GM10847 (cell line): Measurements from ENCODE around the gene OR1E2.

ENCODE experiments used
- POLR2A ChIP-seq: IDR thresholded peaks from 2 replicates; pipeline ENCODE4 v1.6.1; 2011; ENCODE audit not compliant: insufficient read length; ENCODE audit errors: extremely low read depth

Gene OR1E2, protein sequence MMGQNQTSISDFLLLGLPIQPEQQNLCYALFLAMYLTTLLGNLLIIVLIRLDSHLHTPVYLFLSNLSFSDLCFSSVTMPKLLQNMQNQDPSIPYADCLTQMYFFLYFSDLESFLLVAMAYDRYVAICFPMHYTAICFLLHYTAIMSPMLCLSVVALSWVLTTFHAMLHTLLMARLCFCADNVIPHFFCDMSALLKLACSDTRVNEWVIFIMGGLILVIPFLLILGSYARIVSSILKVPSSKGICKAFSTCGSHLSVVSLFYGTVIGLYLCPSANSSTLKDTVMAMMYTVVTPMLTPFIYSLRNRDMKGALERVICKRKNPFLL

GRCh38 chr17:3433741-3434140 is at the start of gene OR1E2:
TSS of gene OR1E2 (minus strand) at chr17:3433841. CDS start at chr17:3433841, 0 bp downstream.
- TF ChIP-seq POLR2A, result no peak

- no peak for TF ChIP-seq POLR2A
These were observed 49.2 kb upstream of the OR1E2 start for GRCh38 chr17:3482852-3483251.

DNA sequence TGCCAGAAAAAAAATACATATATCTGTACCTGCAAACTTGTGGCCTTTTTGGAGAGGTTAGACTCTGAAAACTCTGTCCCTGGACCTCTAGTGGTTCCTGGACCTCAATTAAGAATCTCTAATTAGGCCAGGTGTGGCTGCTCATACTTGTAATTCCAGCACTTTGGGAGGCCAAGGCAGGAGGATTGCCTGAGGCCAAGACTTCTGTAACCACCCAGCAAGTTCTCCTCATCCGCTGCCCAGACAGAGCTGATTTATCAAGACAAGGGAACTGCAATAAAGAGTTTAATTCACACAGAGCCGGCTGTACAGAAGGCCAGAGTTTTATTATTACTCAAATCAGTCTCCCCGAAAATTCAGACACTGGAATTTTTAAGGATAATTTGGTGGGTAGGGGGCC is 46.3 kb upstream of the OR1E2 start:
- TF ChIP-seq POLR2A, result no peak

GRCh38 chr17:3475812-3476610 is 42.4 kb upstream of the OR1E2 start, which contains the start of gene ASPA:
TSS of gene ASPA (plus strand) at chr17:3475997. CDS start at chr17:3476160, 163 bp downstream.
- no peak for TF ChIP-seq POLR2A

- TF ChIP-seq POLR2A, result no peak
These were observed 41.6 kb upstream of the OR1E2 start for GRCh38 chr17:3475251-3475685.

DNA sequence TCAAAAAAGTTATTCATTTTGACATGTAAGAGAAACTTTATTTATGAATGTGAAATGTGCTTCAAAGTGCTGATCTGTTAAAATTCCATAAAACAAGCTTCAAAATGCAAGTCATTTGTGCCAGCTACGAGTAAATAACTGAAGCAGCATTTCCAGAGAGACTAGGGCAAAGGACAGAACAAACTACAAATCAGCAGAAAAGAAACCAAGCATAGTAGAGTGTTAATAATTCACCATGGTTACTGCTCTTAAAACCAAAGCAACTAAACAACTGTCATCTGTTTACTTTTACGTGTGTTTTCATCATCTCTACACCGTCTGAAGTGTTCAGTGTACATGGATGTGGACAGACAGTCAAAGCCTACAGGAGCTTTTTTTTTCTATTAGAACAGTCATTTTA is 40.6 kb upstream of the OR1E2 start:
- no peak for TF ChIP-seq POLR2A

DNA sequence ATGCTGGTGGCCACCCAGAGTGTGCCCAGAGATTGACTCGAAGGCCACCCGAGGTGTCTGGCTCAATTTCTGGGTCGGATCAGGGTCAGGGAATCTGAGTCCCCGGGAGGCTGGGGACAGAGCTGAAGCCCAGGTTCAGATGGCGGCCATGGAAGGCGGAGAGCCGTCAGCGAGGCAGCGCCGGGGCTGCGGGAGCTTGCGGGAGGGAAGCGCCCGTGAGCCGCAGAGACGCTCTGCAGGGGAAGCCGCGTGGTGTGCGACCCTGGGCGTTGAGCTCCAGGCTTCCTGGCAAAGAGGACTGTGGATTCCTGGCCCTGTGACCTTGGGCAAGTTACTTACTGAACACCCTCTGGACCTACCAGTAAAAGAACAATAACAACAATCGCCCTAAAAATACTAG is 38.5 kb upstream of the OR1E2 start:
- TF ChIP-seq POLR2A, result no peak

DNA sequence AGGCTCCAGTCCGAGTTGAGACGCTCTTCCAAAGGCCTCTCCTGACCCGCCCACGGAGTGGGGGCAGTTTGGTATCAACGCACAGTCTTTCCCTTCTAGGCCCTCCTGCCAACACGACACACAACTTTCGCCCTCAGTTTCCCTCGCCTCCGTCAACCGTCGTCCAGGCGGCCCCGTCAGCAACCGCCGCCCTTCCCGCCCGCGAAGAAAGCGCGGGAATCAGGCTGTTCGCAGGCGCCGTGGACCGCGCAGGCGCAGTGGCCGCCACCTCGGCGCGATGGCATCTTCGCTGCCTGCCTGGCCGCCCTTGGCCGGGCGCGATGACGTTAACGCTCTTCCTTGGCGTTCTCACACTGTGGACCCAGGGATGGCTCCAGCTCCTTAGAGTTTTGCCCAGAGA is 38.0 kb upstream of the OR1E2 start, which contains the start of gene SPATA22:
SPATA22 (minus strand) TSS at position 221 of the 400 bp plus-strand sequence. CDS start 2,494 bp downstream, outside the sequence.
- no peak for TF ChIP-seq POLR2A

GRCh38 chr17:3469529-3469928 is 35.9 kb upstream of the OR1E2 start:
- TF ChIP-seq POLR2A, result no peak

DNA sequence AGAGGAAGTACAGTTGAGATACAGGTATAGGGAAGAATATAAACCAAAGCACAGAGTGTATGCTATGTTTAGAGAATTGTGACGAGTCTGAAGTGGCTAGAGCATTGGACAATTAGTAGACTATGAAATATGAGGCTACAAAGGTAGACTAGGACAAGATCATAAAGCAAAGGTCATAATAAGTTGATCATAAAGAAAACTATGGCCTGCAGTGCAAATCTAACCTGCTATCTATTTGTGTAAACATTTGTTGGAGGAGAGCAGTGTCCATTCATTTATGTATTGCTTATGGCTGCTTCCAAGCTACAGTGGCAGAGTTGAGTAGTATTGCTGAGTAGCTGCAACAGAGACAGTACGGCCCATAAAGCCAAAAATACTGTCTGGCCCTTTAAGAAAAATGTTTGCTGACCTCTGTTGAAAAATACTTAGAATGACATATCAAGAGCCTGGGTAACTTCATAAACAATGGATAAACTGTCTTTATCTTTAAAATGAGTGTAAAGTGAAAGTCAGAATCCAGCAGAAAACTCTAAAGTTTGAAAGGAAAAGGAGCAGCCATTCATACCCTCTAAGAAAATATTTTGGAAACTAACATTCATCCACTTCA is 14.5 kb upstream of the OR1E2 start:
- TF ChIP-seq POLR2A, result no peak

DNA sequence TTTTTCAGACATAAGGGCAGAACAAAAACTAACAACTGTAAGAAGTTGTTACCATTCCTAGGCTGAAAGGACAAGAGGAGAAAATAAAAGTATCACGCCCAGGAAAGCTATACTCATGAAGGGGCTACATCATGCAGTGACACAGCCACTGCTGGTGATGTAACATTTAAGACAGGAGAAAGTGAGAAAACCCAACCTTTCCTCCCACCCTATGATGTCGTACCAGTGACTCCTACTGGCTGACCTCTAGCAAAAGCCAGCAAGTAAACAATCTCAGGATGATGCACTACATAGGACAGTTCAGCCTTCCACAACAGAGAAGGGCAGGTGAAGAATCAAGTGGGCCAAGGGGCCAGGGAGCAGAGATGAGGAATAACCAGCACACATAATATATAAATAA is 14.0 kb upstream of the OR1E2 start:
- TF ChIP-seq POLR2A, result no peak

GRCh38 chr17:3440451-3440850 is 6.8 kb upstream of the OR1E2 start:
- TF ChIP-seq POLR2A, result no peak

DNA sequence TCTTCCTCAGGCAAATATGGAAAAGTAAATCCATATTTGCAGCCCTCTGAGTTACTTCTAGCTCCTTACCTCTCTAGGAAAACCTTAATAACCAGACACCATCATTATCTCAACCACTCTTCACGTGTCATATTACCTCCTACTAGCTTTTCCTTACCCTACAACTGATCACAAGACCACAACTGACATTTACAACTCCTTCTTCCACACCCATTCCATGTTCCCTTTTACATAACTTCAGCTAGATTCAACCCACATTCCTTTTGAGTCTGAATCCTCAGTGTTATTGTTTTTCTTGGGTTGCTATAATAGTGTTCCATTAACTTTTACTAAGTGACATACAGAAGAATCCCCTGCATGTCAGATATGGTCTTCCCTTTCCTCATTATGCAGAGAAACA is 4.7 kb upstream of the OR1E2 start:
- TF ChIP-seq POLR2A, result no peak

- TF ChIP-seq POLR2A, result no peak
These were observed 15.4 kb downstream of the OR1E2 start for GRCh38 chr17:3418222-3418621.

GRCh38 chr17:3415610-3416009 is 18.0 kb downstream of the OR1E2 start:
- TF ChIP-seq POLR2A, result no peak

DNA sequence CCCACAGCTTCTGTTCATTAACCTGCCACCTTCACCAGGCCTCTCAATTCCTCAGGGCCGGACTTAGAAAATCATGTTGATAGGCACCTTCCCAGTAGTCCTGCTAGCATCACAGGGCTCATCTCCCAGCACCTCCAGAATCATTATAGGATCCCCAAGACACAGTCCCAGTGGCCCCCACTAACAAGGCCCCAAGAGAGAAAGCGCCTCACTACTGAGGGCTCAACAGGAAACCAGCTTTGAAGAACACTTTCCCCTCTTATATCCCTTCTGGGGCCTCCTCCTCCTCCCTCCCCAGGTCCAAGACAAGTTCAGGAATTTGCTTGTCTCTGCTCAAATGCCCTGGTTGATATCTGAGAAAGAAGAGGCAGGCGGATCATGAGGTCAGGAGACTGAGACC is 22.6 kb downstream of the OR1E2 start, which contains the start of gene OR3A3:
OR3A3 (plus strand) TSS at position 301 of the 400 bp plus-strand sequence.
- TF ChIP-seq POLR2A, result no peak
